Measurements from ENCODE around the gene TMEM154. TPM values are rescaled to one million over a fixed set of nuclear protein-coding genes. Genes with fewer than 3 reads are reported as not detected.

TMEM154 gene
- total and polyA plus RNA-seq, 8 donors, result 1.5 to 21.9 (median 2.5) TPM

- Histone ChIP-seq H3K36me3 (no peaks in the 10 kb centered on the region), H3K27me3 (peaks cover 0 to 7% of the 10 kb centered on the region in 2 donors), H3K9me3 (no peaks in the 10 kb centered on the region), H3K4me3 (no peak overlapping the region), H3K4me1 (no peaks in the 10 kb centered on the region), H3K27ac (no peak overlapping the region)
- DNase-seq (no peak), ATAC-seq (no peak)
- TF ChIP-seq CTCF (IDR thresholded peaks at IDR 0.05), result no peak
- intact Hi-C loops (cut with DNase I), result no loop called here
Measured at GRCh38 chr4:152697284-152698088, 17.7 kb upstream of the TMEM154 start.

GRCh38 chr4:152696764-152697261, 17.0 kb upstream of the TMEM154 start:
- no peak for TF ChIP-seq CTCF (IDR thresholded peaks at IDR 0.05)
- H3K27ac ChIP-seq, result no peak overlapping the region

GRCh38 chr4:152693871-152694270, 14.1 kb upstream of the TMEM154 start:
- H3K9me3 ChIP-seq, result no peaks in the 10 kb centered on the region
- no peak overlapping the region for H3K27ac ChIP-seq
- H3K4me3 ChIP-seq, result no peak overlapping the region
- TF ChIP-seq CTCF (IDR thresholded peaks at IDR 0.05), result no peak
- DNase-seq, result no peak
- intact Hi-C loops (cut with DNase I), result no loop called here
- no peak for ATAC-seq
- H3K36me3 ChIP-seq, result no peaks in the 10 kb centered on the region
- no peaks in the 10 kb centered on the region for H3K4me1 ChIP-seq
- no peaks in the 10 kb centered on the region for H3K27me3 ChIP-seq

More at GRCh38 chr4:152696764-152697261, 17.0 kb upstream of the TMEM154 start:
- H3K36me3 ChIP-seq, result no peaks in the 10 kb centered on the region
- ATAC-seq, result peak; percentile 44
- peaks cover 0 to 2% of the 10 kb centered on the region in 2 donors for H3K27me3 ChIP-seq
- intact Hi-C loops (cut with DNase I), result no loop called here
- no peaks in the 10 kb centered on the region for H3K4me1 ChIP-seq
- H3K9me3 ChIP-seq, result no peaks in the 10 kb centered on the region
- H3K4me3 ChIP-seq, result no peak overlapping the region
- no peak for DNase-seq

DNA sequence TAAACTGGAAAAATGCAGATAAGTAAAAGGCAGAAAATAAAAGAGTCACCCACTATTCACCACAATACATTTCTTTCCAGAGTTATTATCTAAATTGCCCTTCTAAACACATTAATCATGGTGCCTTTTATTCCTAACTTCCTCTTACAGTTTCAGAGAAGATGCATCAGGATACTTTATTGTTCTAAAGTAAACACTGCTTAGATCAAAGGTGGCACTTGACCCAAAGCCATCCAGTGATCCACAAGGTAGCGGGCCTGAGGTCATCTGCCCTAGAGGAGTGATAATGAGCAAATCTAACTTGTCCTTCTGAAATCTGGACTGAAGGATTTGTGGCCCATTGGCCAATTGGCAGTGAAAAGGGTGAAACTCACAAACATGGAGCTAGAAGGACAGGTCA, 12.0 kb upstream of the TMEM154 start:
- no peak for TF ChIP-seq CTCF (IDR thresholded peaks at IDR 0.05)
- intact Hi-C loops (cut with DNase I), result no loop called here
- H3K4me3 ChIP-seq, result no peak overlapping the region
- no peak overlapping the region for H3K27ac ChIP-seq
- H3K9me3 ChIP-seq, result no peaks in the 10 kb centered on the region
- no peaks in the 10 kb centered on the region for H3K4me1 ChIP-seq
- H3K36me3 ChIP-seq, result no peaks in the 10 kb centered on the region
- no peak for ATAC-seq
- H3K27me3 ChIP-seq, result no peaks in the 10 kb centered on the region
- DNase-seq, result no peak

GRCh38 chr4:152690706-152691651, 11.2 kb upstream of the TMEM154 start:
- ATAC-seq, result no peak
- no peak overlapping the region for H3K27ac ChIP-seq
- no peak overlapping the region for H3K4me3 ChIP-seq
- no peaks in the 10 kb centered on the region for H3K27me3 ChIP-seq
- DNase-seq, result no peak
- H3K4me1 ChIP-seq, result no peaks in the 10 kb centered on the region
- no peaks in the 10 kb centered on the region for H3K9me3 ChIP-seq
- TF ChIP-seq CTCF (IDR thresholded peaks at IDR 0.05), result no peak
- no peaks in the 10 kb centered on the region for H3K36me3 ChIP-seq
- intact Hi-C loops (cut with DNase I), result no loop called here

All from left lung (tissue), 10 donors.